ENCODE results near the gene UTS2B. TPM values are rescaled to one million over a fixed set of nuclear protein-coding genes. Genes with fewer than 3 reads are reported as not detected.

UTS2B gene
- total RNA-seq, 4 donors from 2014 or later: 0.76 TPM; not detected in 3

GRCh38 chr3:191345334-191345733 lies 15.0 kb upstream of the UTS2B start:
- DNase-seq: no peak
- H3K27ac ChIP-seq: no peak overlapping the region
- H3K36me3 ChIP-seq: no peaks in the 10 kb centered on the region
- H3K27me3 ChIP-seq: no peaks in the 10 kb centered on the region
- no peaks in the 10 kb centered on the region for H3K9me3 ChIP-seq
- TF ChIP-seq POLR2A (IDR thresholded peaks at IDR 0.05) (no peak), CTCF (IDR thresholded peaks at IDR 0.05) (no peak)
- intact Hi-C loops (cut with DNase I; ENCODE audit: low total_unique reads): no loop called here
- no peaks in the 10 kb centered on the region for H3K4me1 ChIP-seq
- no peak overlapping the region for H3K4me3 ChIP-seq

- no peaks in the 10 kb centered on the region for H3K9me3 ChIP-seq
- no peak for TF ChIP-seq CTCF (IDR thresholded peaks at IDR 0.05)
- no peak for TF ChIP-seq POLR2A (IDR thresholded peaks at IDR 0.05)
- H3K4me3 ChIP-seq: no peak overlapping the region
- DNase-seq: no peak
- H3K4me1 ChIP-seq: peaks cover 0 to 7% of the 10 kb centered on the region in 2 donors
- H3K27ac ChIP-seq: no peak overlapping the region
- intact Hi-C loops (cut with DNase I; ENCODE audit: low total_unique reads): no loop called here
- H3K36me3 ChIP-seq: no peaks in the 10 kb centered on the region
- H3K27me3 ChIP-seq: no peaks in the 10 kb centered on the region
Measured at GRCh38 chr3:191343913-191344312, 13.6 kb upstream of the UTS2B start.

- DNase-seq: no peak
- TF ChIP-seq POLR2A (IDR thresholded peaks at IDR 0.05): no peak
- H3K9me3 ChIP-seq: no peaks in the 10 kb centered on the region
- no peak overlapping the region for H3K27ac ChIP-seq
- H3K4me3 ChIP-seq: no peak overlapping the region
- no peaks in the 10 kb centered on the region for H3K36me3 ChIP-seq
- intact Hi-C loops (cut with DNase I; ENCODE audit: low total_unique reads): no loop called here
- H3K27me3 ChIP-seq: no peaks in the 10 kb centered on the region
- H3K4me1 ChIP-seq: peaks cover 0 to 11% of the 10 kb centered on the region in 2 donors
Measured at GRCh38 chr3:191343115-191343514, 12.8 kb upstream of the UTS2B start.

- Histone ChIP-seq H3K9me3 (no peaks in the 10 kb centered on the region), H3K27ac (no peak overlapping the region), H3K4me1 (peaks cover 0 to 11% of the 10 kb centered on the region in 2 donors)
Measured at GRCh38 chr3:191342411-191342810, 12.1 kb upstream of the UTS2B start.

GRCh38 chr3:191342006-191342405 lies 11.7 kb upstream of the UTS2B start:
- TF ChIP-seq CTCF (IDR thresholded peaks at IDR 0.05) (no peak), POLR2A (IDR thresholded peaks at IDR 0.05) (no peak)
- Histone ChIP-seq H3K9me3 (no peaks in the 10 kb centered on the region), H3K27ac (no peak overlapping the region), H3K27me3 (no peaks in the 10 kb centered on the region), H3K36me3 (no peaks in the 10 kb centered on the region), H3K4me3 (no peak overlapping the region), H3K4me1 (peaks cover 0 to 11% of the 10 kb centered on the region in 2 donors)
- DNase-seq: no peak
- intact Hi-C loops (cut with DNase I; ENCODE audit: low total_unique reads): no loop called here

More at GRCh38 chr3:191342411-191342810, 12.1 kb upstream of the UTS2B start:
- Histone ChIP-seq H3K36me3 (no peaks in the 10 kb centered on the region), H3K4me3 (no peak overlapping the region), H3K27me3 (no peaks in the 10 kb centered on the region)
- no peak for TF ChIP-seq CTCF (IDR thresholded peaks at IDR 0.05)
- TF ChIP-seq POLR2A (IDR thresholded peaks at IDR 0.05): no peak
- no peak for DNase-seq
- intact Hi-C loops (cut with DNase I; ENCODE audit: low total_unique reads): no loop called here

- TF ChIP-seq CTCF (IDR thresholded peaks at IDR 0.05) (no peak), POLR2A (IDR thresholded peaks at IDR 0.05) (no peak)
- H3K4me3 ChIP-seq: no peak overlapping the region
- no peak overlapping the region for H3K27ac ChIP-seq
- no peaks in the 10 kb centered on the region for H3K27me3 ChIP-seq
- H3K36me3 ChIP-seq: no peaks in the 10 kb centered on the region
- intact Hi-C loops (cut with DNase I; ENCODE audit: low total_unique reads): no loop called here
- H3K4me1 ChIP-seq: peaks cover 0 to 11% of the 10 kb centered on the region in 2 donors
- no peak for DNase-seq
- no peaks in the 10 kb centered on the region for H3K9me3 ChIP-seq
Measured at GRCh38 chr3:191340966-191341365, 10.6 kb upstream of the UTS2B start.

All from uterus (tissue), 4 donors.